Ishikawa (cell line): ENCODE data around the gene NDUFA3.

Experiments
- CEBPB ChIP-seq: IDR thresholded peaks from 2 replicates; pipeline ENCODE4 v1.6.1; 2012
- CREB1 ChIP-seq: IDR thresholded peaks from 2 replicates; pipeline ENCODE4 v1.6.1; 2012; ENCODE audit warnings: low read depth
- EGR1 ChIP-seq: IDR thresholded peaks from 2 replicates; pipeline ENCODE4 v1.6.1; 2012
- EP300 ChIP-seq: IDR thresholded peaks from 2 replicates; pipeline ENCODE4 v1.6.1; 2012; ENCODE audit warnings: borderline replicate concordance
- FOXM1 ChIP-seq: IDR thresholded peaks from 2 replicates; pipeline ENCODE4 v1.6.1; 2012; ENCODE audit warnings: low read depth, borderline replicate concordance
- NFIC ChIP-seq: IDR thresholded peaks from 2 replicates; pipeline ENCODE4 v1.6.1; 2012
- RAD21 ChIP-seq: IDR thresholded peaks from 2 replicates; pipeline ENCODE4 v1.6.1; 2012; ENCODE audit warnings: low read depth
- TAF1 ChIP-seq: IDR thresholded peaks from 2 replicates; pipeline ENCODE4 v1.6.1; 2012; ENCODE audit warnings: low read depth, mild to moderate bottlenecking
- TCF12 ChIP-seq: IDR thresholded peaks from 2 replicates; pipeline ENCODE4 v1.6.1; 2012; ENCODE audit warnings: low read depth
- TEAD4 ChIP-seq: IDR thresholded peaks from 2 replicates; pipeline ENCODE4 v1.6.1; 2012
- YY1 ChIP-seq: IDR thresholded peaks from 2 replicates; pipeline ENCODE4 v1.6.1; 2012; ENCODE audit warnings: low read depth
- ZBTB7A ChIP-seq: IDR thresholded peaks from 2 replicates; pipeline ENCODE4 v1.6.1; 2012; ENCODE audit warnings: low read depth
- TF ChIP-seq, protein P1 (sequence below): IDR thresholded peaks from 2 replicates; pipeline ENCODE4 v1.6.1; 2012
- TF ChIP-seq, protein P2 (sequence below): IDR thresholded peaks from 2 replicates; pipeline ENCODE4 v1.6.1; 2012; ENCODE audit warnings: low read depth, mild to moderate bottlenecking
- TF ChIP-seq, protein P3 (sequence below): IDR thresholded peaks from 2 replicates; pipeline ENCODE4 v1.6.1; 2012

The NDUFA3 gene

DNA sequence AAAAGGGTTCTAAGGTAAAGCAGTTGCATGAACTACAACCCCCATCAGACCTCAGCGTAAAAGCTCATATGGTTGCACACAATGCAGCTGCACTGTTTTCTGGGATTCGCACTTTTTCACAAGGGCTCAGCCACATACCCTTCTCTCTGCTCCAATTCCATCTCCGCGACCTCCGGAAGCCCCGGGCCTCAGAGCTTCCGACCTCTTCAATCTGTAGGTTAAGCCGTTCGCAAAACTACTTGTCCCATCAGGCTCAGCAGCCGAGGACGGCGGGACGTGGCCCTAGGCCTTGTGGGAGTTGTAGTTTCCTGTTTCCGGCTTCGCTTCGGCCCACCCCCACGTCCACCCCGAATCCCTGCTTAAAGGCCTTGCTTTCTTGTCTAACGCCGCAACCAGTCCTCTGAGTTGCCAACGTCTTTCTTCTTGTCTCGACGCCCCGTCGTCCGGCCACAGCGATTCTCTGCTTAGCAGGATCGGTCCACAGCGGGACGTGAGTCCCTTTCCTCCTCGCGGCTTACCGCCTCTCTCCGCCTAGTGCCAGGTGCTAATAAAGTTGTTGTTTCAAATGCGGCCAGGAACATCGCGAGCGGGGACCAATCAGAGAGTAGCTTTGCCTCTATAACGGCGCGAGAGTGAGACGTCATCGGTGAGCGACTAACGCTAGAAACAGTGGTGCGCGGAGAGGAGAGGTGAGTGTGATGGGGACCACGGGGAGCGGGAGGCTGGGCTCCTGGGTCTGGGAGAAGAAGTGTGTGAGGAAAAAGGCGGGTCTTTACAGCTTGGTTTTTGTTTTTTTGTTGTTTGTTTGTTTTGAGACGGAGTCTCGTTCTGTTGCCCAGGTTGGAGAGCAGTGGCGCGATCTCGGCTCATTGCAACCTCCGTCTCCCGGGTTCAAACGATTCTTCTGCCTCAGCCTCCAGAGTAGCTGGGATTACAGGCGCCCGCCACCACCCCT is 12.7 kb downstream of the NDUFA3 start, which contains the start of the genes PRPF31 and TFPT:
Gene PRPF31, plus strand, starts transcription at position 646 of the 955 bp plus-strand sequence. CDS start 2,525 bp downstream, outside the sequence.
Gene TFPT, minus strand, starts transcription at position 549 of the 955 bp plus-strand sequence. Its CDS starts 388 bp downstream, at position 161.
- TF ChIP-seq, protein P1, sequence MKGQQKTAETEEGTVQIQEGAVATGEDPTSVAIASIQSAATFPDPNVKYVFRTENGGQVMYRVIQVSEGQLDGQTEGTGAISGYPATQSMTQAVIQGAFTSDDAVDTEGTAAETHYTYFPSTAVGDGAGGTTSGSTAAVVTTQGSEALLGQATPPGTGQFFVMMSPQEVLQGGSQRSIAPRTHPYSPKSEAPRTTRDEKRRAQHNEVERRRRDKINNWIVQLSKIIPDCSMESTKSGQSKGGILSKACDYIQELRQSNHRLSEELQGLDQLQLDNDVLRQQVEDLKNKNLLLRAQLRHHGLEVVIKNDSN: peak; percentile 44
- TF ChIP-seq, protein P2, sequence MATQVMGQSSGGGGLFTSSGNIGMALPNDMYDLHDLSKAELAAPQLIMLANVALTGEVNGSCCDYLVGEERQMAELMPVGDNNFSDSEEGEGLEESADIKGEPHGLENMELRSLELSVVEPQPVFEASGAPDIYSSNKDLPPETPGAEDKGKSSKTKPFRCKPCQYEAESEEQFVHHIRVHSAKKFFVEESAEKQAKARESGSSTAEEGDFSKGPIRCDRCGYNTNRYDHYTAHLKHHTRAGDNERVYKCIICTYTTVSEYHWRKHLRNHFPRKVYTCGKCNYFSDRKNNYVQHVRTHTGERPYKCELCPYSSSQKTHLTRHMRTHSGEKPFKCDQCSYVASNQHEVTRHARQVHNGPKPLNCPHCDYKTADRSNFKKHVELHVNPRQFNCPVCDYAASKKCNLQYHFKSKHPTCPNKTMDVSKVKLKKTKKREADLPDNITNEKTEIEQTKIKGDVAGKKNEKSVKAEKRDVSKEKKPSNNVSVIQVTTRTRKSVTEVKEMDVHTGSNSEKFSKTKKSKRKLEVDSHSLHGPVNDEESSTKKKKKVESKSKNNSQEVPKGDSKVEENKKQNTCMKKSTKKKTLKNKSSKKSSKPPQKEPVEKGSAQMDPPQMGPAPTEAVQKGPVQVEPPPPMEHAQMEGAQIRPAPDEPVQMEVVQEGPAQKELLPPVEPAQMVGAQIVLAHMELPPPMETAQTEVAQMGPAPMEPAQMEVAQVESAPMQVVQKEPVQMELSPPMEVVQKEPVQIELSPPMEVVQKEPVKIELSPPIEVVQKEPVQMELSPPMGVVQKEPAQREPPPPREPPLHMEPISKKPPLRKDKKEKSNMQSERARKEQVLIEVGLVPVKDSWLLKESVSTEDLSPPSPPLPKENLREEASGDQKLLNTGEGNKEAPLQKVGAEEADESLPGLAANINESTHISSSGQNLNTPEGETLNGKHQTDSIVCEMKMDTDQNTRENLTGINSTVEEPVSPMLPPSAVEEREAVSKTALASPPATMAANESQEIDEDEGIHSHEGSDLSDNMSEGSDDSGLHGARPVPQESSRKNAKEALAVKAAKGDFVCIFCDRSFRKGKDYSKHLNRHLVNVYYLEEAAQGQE: no peak
- TF ChIP-seq YY1 (peak; percentile 71), TAF1 (peak; percentile 68), RAD21 (no peak), FOXM1 (no peak; the same call in 1 of the 2 replicates), EP300 (peak; percentile 21; the same call in 1 of the 2 replicates), ZBTB7A (no peak), TEAD4 (peak; percentile 57; the same call in 1 of the 2 replicates), CEBPB (no peak; the same call in 1 of the 2 replicates), EGR1 (no peak), NFIC (peak; percentile 30), TCF12 (peak; percentile 82), CREB1 (peak; percentile 97)
- TF ChIP-seq, protein P3, sequence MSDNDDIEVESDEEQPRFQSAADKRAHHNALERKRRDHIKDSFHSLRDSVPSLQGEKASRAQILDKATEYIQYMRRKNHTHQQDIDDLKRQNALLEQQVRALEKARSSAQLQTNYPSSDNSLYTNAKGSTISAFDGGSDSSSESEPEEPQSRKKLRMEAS: peak; percentile 76

DNA sequence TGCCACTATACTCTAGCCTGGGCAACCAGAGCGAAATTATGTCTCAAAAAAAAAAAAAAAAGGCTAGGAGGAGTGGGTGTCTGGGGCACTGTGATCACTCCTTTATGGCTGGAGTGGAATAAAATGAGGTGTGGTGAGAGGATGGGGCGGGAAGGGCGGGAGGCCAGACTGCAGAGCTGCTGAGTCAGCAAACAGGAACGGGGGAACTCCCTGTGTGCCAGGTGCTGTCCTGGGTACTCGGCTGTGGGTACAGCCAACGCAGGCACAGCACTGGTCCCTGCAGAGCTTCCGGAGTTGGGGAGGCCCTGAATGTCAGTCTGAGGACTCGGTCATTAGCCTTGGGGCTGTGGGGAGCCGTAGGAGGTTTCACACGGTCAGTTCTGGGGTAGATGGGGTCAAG is 18.6 kb downstream of the NDUFA3 start:
- TF ChIP-seq CREB1: no peak
- TF ChIP-seq, protein P2: 0 out of 2 replicates have a peak, but pooled peaks have one; percentile 13
- TF ChIP-seq FOXM1: no peak
- TF ChIP-seq EP300: no peak
- TF ChIP-seq, protein P3: no peak
- TF ChIP-seq TCF12: no peak

DNA sequence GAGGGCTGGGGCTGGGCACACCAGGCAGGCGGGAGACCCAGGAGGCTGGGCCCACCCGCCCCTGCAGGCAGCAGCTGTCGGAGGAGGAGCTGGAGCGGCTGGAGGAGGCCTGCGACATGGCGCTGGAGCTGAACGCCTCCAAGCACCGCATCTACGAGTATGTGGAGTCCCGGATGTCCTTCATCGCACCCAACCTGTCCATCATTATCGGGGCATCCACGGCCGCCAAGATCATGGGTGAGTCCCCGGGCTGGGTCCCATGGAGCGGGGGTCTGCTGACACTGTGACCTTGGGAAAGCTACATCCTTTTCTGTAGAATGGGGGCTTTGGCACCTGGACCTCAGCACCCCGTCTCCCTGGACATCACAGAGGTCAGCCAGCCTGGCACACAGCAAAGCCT is 21.0 kb downstream of the NDUFA3 start:
- TF ChIP-seq EP300 (no peak), TCF12 (no peak), CREB1 (no peak), TEAD4 (no peak), NFIC (no peak), EGR1 (no peak), TAF1 (no peak), CEBPB (no peak), RAD21 (no peak)
- TF ChIP-seq, protein P2: no peak
- TF ChIP-seq, protein P1: no peak

DNA sequence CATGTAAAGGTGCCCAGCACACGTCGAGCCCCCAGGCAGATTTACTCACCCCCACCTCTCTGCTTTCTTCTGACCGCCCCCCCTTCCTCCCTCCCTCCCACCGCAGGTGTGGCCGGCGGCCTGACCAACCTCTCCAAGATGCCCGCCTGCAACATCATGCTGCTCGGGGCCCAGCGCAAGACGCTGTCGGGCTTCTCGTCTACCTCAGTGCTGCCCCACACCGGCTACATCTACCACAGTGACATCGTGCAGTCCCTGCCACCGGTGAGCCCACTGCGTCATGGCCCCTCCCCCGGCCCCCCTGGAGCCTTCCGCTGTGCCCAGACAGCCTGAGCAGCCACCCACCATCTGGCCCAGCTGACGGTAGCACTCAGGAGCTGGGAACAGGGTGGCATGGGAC is 21.7 kb downstream of the NDUFA3 start:
- no peak for TF ChIP-seq NFIC
- TF ChIP-seq, protein P1: no peak
- no peak for TF ChIP-seq FOXM1
- no peak for TF ChIP-seq CREB1
- no peak for TF ChIP-seq CEBPB
- TF ChIP-seq, protein P3: no peak
- no peak for TF ChIP-seq TEAD4
- TF ChIP-seq EP300: no peak
